ENCODE data around the gene AHCYL2. TPM values are rescaled to one million over a fixed set of nuclear protein-coding genes. Genes with fewer than 3 reads are reported as not detected.

AHCYL2 gene
- total and polyA plus RNA-seq, 2 of the 8 experiments (the other 6 are each of a cell fraction or from before 2014, with no cell fraction given): 20.7 to 25.4 TPM

- TF ChIP-seq CBX8 (IDR thresholded peaks at IDR 0.05; ENCODE audit: borderline replicate concordance, low read depth, low read length): no peak
- TF ChIP-seq CTCF (IDR thresholded peaks at IDR 0.05; ENCODE audit: control extremely low read depth in 1 of 3, insufficient read depth in 1 of 3, low read depth in 1 of 3, low read length in 3 of 3): no peak
- no peak for TF ChIP-seq SP1 (IDR thresholded peaks at IDR 0.05; ENCODE audit: low read depth, low read length)
- TF ChIP-seq CHD1 (IDR thresholded peaks at IDR 0.05; ENCODE audit: low read depth, low read length): no peak
- no peak for TF ChIP-seq CEBPB (IDR thresholded peaks at IDR 0.05; ENCODE audit: low read depth, low read length)
- no peak for TF ChIP-seq POLR2AphosphoS5 (IDR thresholded peaks at IDR 0.05; ENCODE audit: low read depth, low read length)
Measured at GRCh38 chr7:129338450-129338849, 113.6 kb downstream of the AHCYL2 start (continued).
